A673 (cell line): ENCODE data around the gene QKI.

Experiments used
- CTCF ChIP-seq: fragments of 300-800, 200-600 bp; sonication (generic); conservative IDR thresholded peaks from 2 replicates; pipeline ENCODE4 v1.5.1; 2017; ENCODE audit warnings: low read depth, mild to moderate bottlenecking, antibody characterized with exemption, low read length, moderate library complexity, mixed read lengths
- EZH2 ChIP-seq: fragments of 200-600 bp; sonication (generic); IDR thresholded peaks from 2 replicates; pipeline ENCODE4 v1.6.1; 2017; ENCODE audit warnings: borderline replicate concordance, low read depth, mild to moderate bottlenecking, mixed read lengths, antibody characterized with exemption, low read length; ENCODE audit not compliant: poor library complexity, severe bottlenecking

GRCh38 chr6:163457637-163458561 is 43.4 kb downstream of the QKI start:
- no peak for TF ChIP-seq CTCF
- TF ChIP-seq EZH2, result no peak
